Mesendoderm (in vitro differentiated cells): Measurements from ENCODE around the gene CMTM8.

Experiments used
- DNase-seq: peaks from one replicate; pipeline ENCODE4 v3.0.0; 2013
- H2AK5ac ChIP-seq: 2 replicates; pipeline ENCODE4 v1.6.1; 2013; ENCODE audit warnings: low read length, inconsistent platforms
- H2BK120ac ChIP-seq: 2 replicates; pipeline ENCODE4 v1.6.1; 2013; ENCODE audit warnings: low read depth, mild to moderate bottlenecking, low read length, moderate library complexity, mixed read lengths
- H2BK15ac ChIP-seq: replicated peaks from 2 replicates; pipeline ENCODE4 v1.6.1; 2013; ENCODE audit warnings: low read depth, mild to moderate bottlenecking, moderate library complexity
- H2BK5ac ChIP-seq: 2 replicates; pipeline ENCODE4 v1.6.1; 2013; ENCODE audit warnings: low read length, inconsistent platforms
- H3K18ac ChIP-seq: 2 replicates; pipeline ENCODE4 v1.6.1; 2013; ENCODE audit warnings: mild to moderate bottlenecking, low read length, mixed read lengths
- H3K23ac ChIP-seq: one replicate; pipeline ENCODE4 v1.6.1; 2013; ENCODE audit warnings: low read length
- H3K27ac ChIP-seq: 2 replicates; pipeline ENCODE4 v1.5.1; 2013; ENCODE audit warnings: low read depth, mild to moderate bottlenecking, inconsistent platforms, low read length, moderate library complexity
- H3K27me3 ChIP-seq: 2 replicates; pipeline ENCODE4 v1.6.1; 2013; ENCODE audit warnings: low read length, control low read depth, mild to moderate bottlenecking, inconsistent platforms; ENCODE audit not compliant: insufficient read depth, poor library complexity
- H3K36me3 ChIP-seq: 2 replicates; pipeline ENCODE4 v1.6.1; 2013; ENCODE audit warnings: low read length, inconsistent platforms; ENCODE audit not compliant: control insufficient read depth, insufficient read depth
- H3K4ac ChIP-seq: one replicate; pipeline ENCODE4 v1.6.1; 2013; ENCODE audit warnings: low read depth, mild to moderate bottlenecking, low read length, moderate library complexity
- H3K4me1 ChIP-seq: 2 replicates; pipeline ENCODE4 v1.6.1; 2013; ENCODE audit warnings: low read depth, low read length, inconsistent platforms; ENCODE audit not compliant: control insufficient read depth
- H3K4me2 ChIP-seq: 2 replicates; pipeline ENCODE4 v1.6.1; 2013; ENCODE audit warnings: low read length
- H3K4me3 ChIP-seq: 2 replicates; pipeline ENCODE4 v1.5.1; 2013; ENCODE audit warnings: mild to moderate bottlenecking, low read length
- H3K56ac ChIP-seq: one replicate; pipeline ENCODE4 v1.6.1; 2013; ENCODE audit warnings: low read length
- H3K79me1 ChIP-seq: 2 replicates; pipeline ENCODE4 v1.6.1; 2013; ENCODE audit warnings: low read length, inconsistent platforms
- H3K79me2 ChIP-seq: 2 replicates; pipeline ENCODE4 v1.6.1; 2013; ENCODE audit warnings: mild to moderate bottlenecking, low read length; ENCODE audit not compliant: control insufficient read depth, insufficient read depth
- H3K9ac ChIP-seq: 2 replicates; pipeline ENCODE4 v1.6.1; 2013; ENCODE audit warnings: low read length, inconsistent platforms
- H4K5ac ChIP-seq: one replicate; pipeline ENCODE4 v1.6.1; 2013; ENCODE audit warnings: low read length
- H4K8ac ChIP-seq: one replicate; pipeline ENCODE4 v1.6.1; 2013; ENCODE audit warnings: low read depth, mild to moderate bottlenecking, control low read depth, low read length, moderate library complexity
- WGBS: extraction: QIAGEN DNeasy Blood & Tissue Kit; methylation state at CpG from one replicate; pipeline ENCODE4 v1.1.7; 2013; ENCODE audit warnings: low lambda C conversion rate, missing lambda C conversion rate; ENCODE audit not compliant: insufficient coverage; ENCODE audit errors: extremely low coverage; 5-methylcytosine and 5-hydroxymethylcytosine counted together

CMTM8 gene

GRCh38 chr3:32399030-32399620 is 160.6 kb downstream of the CMTM8 start:
- H3K23ac ChIP-seq, result no peak overlapping the region
- H3K4me2 ChIP-seq, result no peak overlapping the region
- WGBS, result no CpG with 5 or more reads among the region's 2 CpGs
- no peak overlapping the region for H2AK5ac ChIP-seq
- H3K4ac ChIP-seq, result no peak overlapping the region
- H3K56ac ChIP-seq, result peak overlapping the region; percentile 42
- H3K36me3 ChIP-seq, result no peaks in the 10 kb centered on the region
- no peak overlapping the region for H2BK120ac ChIP-seq
- H4K8ac ChIP-seq, result no peak overlapping the region
- H2BK5ac ChIP-seq, result no peak overlapping the region
- no peak overlapping the region for H3K9ac ChIP-seq
- H3K27ac ChIP-seq, result no peak overlapping the region
- no peak overlapping the region for H3K18ac ChIP-seq
- DNase-seq, result peak; percentile 68
- peaks cover 27% of the 10 kb centered on the region for H3K79me2 ChIP-seq
- peaks cover 2% of the 10 kb centered on the region for H3K4me1 ChIP-seq
- peaks cover 10% of the 10 kb centered on the region for H3K79me1 ChIP-seq
- H3K27me3 ChIP-seq, result no peaks in the 10 kb centered on the region
- no peak overlapping the region for H3K4me3 ChIP-seq
- H2BK15ac ChIP-seq, result no peak overlapping the region
- no peak overlapping the region for H4K5ac ChIP-seq

GRCh38 chr3:32401126-32401525 is 162.6 kb downstream of the CMTM8 start:
- Histone ChIP-seq H3K27ac (peak overlapping the region; percentile 93), H4K8ac (peak overlapping the region; percentile 57), H2BK5ac (no peak overlapping the region), H3K4ac (peak overlapping the region; percentile 99), H3K27me3 (no peaks in the 10 kb centered on the region), H3K9ac (peak overlapping the region; percentile 89), H3K4me2 (peak overlapping the region; percentile 70), H4K5ac (no peak overlapping the region), H2BK120ac (peak overlapping the region; percentile 73), H2AK5ac (no peak overlapping the region), H3K23ac (no peak overlapping the region), H3K79me2 (peaks cover 27% of the 10 kb centered on the region), H3K56ac (peak overlapping the region; percentile 91), H3K4me1 (peaks cover 2% of the 10 kb centered on the region), H3K79me1 (peaks cover 15% of the 10 kb centered on the region), H3K4me3 (no peak overlapping the region), H2BK15ac (peak overlapping the region; percentile 59), H3K18ac (peak overlapping the region; percentile 98), H3K36me3 (no peaks in the 10 kb centered on the region)
- peak; percentile 72 for DNase-seq
- WGBS, result no CpG with 5 or more reads among the region's 11 CpGs

- Histone ChIP-seq H3K9ac (peak overlapping the region; percentile 89), H3K79me2 (peaks cover 30% of the 10 kb centered on the region), H2BK15ac (peak overlapping the region; percentile 59), H2BK120ac (peak overlapping the region; percentile 73), H2AK5ac (no peak overlapping the region), H3K27me3 (no peaks in the 10 kb centered on the region), H3K36me3 (no peaks in the 10 kb centered on the region), H3K4ac (peak overlapping the region; percentile 99), H3K27ac (peak overlapping the region; percentile 93), H3K4me3 (no peak overlapping the region), H3K23ac (no peak overlapping the region), H3K18ac (peak overlapping the region; percentile 98), H3K56ac (peak overlapping the region; percentile 91), H3K4me2 (peak overlapping the region; percentile 70), H4K8ac (peak overlapping the region; percentile 57), H3K4me1 (peaks cover 2% of the 10 kb centered on the region), H2BK5ac (no peak overlapping the region), H3K79me1 (peaks cover 17% of the 10 kb centered on the region), H4K5ac (no peak overlapping the region)
- DNase-seq, result peak; percentile 92
- no CpG with 5 or more reads among the region's 41 CpGs for WGBS
Measured at GRCh38 chr3:32401556-32402081, 163.1 kb downstream of the CMTM8 start.

GRCh38 chr3:32403663-32404062 is 165.2 kb downstream of the CMTM8 start:
- DNase-seq, result no peak
- Histone ChIP-seq H3K4me2 (no peak overlapping the region), H3K4ac (no peak overlapping the region), H2BK120ac (no peak overlapping the region), H3K4me1 (peaks cover 2% of the 10 kb centered on the region), H3K79me2 (peaks cover 28% of the 10 kb centered on the region), H3K27me3 (no peaks in the 10 kb centered on the region), H3K79me1 (peaks cover 17% of the 10 kb centered on the region), H3K23ac (no peak overlapping the region), H3K36me3 (no peaks in the 10 kb centered on the region), H3K9ac (no peak overlapping the region), H3K27ac (no peak overlapping the region), H2BK15ac (no peak overlapping the region), H3K56ac (no peak overlapping the region), H3K18ac (no peak overlapping the region), H3K4me3 (no peak overlapping the region), H4K8ac (no peak overlapping the region), H4K5ac (no peak overlapping the region), H2BK5ac (no peak overlapping the region), H2AK5ac (no peak overlapping the region)
- no CpG with 5 or more reads among the region's 3 CpGs for WGBS

GRCh38 chr3:32404714-32405113 is 166.2 kb downstream of the CMTM8 start:
- no peak for DNase-seq
- H4K8ac ChIP-seq, result no peak overlapping the region
- H3K4me2 ChIP-seq, result no peak overlapping the region
- H2BK15ac ChIP-seq, result no peak overlapping the region
- H3K18ac ChIP-seq, result no peak overlapping the region
- no peak overlapping the region for H2AK5ac ChIP-seq
- H2BK5ac ChIP-seq, result no peak overlapping the region
- no peak overlapping the region for H4K5ac ChIP-seq
- no peaks in the 10 kb centered on the region for H3K27me3 ChIP-seq
- H3K79me2 ChIP-seq, result peaks cover 22% of the 10 kb centered on the region
- H3K4ac ChIP-seq, result no peak overlapping the region
- H3K56ac ChIP-seq, result no peak overlapping the region
- H3K79me1 ChIP-seq, result peaks cover 13% of the 10 kb centered on the region
- H3K4me1 ChIP-seq, result peaks cover 2% of the 10 kb centered on the region
- H3K36me3 ChIP-seq, result no peaks in the 10 kb centered on the region
- no peak overlapping the region for H2BK120ac ChIP-seq
- H3K27ac ChIP-seq, result no peak overlapping the region
- no peak overlapping the region for H3K9ac ChIP-seq
- no CpG with 5 or more reads among the region's 1 CpG for WGBS
- no peak overlapping the region for H3K4me3 ChIP-seq
- H3K23ac ChIP-seq, result no peak overlapping the region

- Histone ChIP-seq H3K23ac (no peak overlapping the region), H3K4me2 (no peak overlapping the region), H3K27me3 (no peaks in the 10 kb centered on the region), H2BK15ac (no peak overlapping the region), H4K8ac (no peak overlapping the region), H2AK5ac (no peak overlapping the region), H4K5ac (no peak overlapping the region), H3K79me2 (peaks cover 22% of the 10 kb centered on the region), H3K9ac (no peak overlapping the region), H2BK120ac (no peak overlapping the region), H3K4me1 (peaks cover 5% of the 10 kb centered on the region), H3K79me1 (peaks cover 13% of the 10 kb centered on the region), H3K36me3 (no peaks in the 10 kb centered on the region), H3K4ac (no peak overlapping the region), H3K56ac (no peak overlapping the region), H3K27ac (no peak overlapping the region), H2BK5ac (no peak overlapping the region), H3K4me3 (no peak overlapping the region), H3K18ac (no peak overlapping the region)
- no CpG with 5 or more reads among the region's 2 CpGs for WGBS
- no peak for DNase-seq
Measured at GRCh38 chr3:32405155-32405554, 166.7 kb downstream of the CMTM8 start.
